HG03108 (cell line): ENCODE data around the gene TOP3B.

Experiments used
- ATAC-seq: cut with Tn5 transposase; IDR thresholded peaks from one replicate; pipeline ENCODE4 v1.9.1; 2021; ENCODE audit warnings: moderate library complexity; ENCODE audit not compliant: unreplicated experiment

The TOP3B gene

GRCh38 chr22:21964234-21964633, 18.4 kb downstream of the TOP3B start:
- ATAC-seq = no peak

- no peak for ATAC-seq
Measured at GRCh38 chr22:21963790-21964211, 18.8 kb downstream of the TOP3B start.

- ATAC-seq = no peak
Measured at GRCh38 chr22:21963286-21963685, 19.3 kb downstream of the TOP3B start.

GRCh38 chr22:21962655-21962949, 20.0 kb downstream of the TOP3B start:
- ATAC-seq = no peak

GRCh38 chr22:21961886-21962654, 20.5 kb downstream of the TOP3B start:
- ATAC-seq = no peak

GRCh38 chr22:21961127-21961867, 21.3 kb downstream of the TOP3B start:
- no peak for ATAC-seq

GRCh38 chr22:21960200-21961126, 22.1 kb downstream of the TOP3B start:
- ATAC-seq = no peak

- no peak for ATAC-seq
Measured at GRCh38 chr22:21959274-21960074, 23.1 kb downstream of the TOP3B start.

GRCh38 chr22:21958360-21959273, 24.0 kb downstream of the TOP3B start:
- ATAC-seq = no peak

GRCh38 chr22:21952586-21953571, 29.7 kb downstream of the TOP3B start, which contains the start of gene PPM1F:
TSS of gene PPM1F (minus strand) at chr22:21952848. CDS start at chr22:21946048, 6,800 bp downstream.
- ATAC-seq = peak; percentile 55

GRCh38 chr22:21951931-21952465, 30.6 kb downstream of the TOP3B start:
- ATAC-seq = no peak

GRCh38 chr22:21951062-21951461, 31.5 kb downstream of the TOP3B start:
- no peak for ATAC-seq

GRCh38 chr22:21949948-21950347, 32.6 kb downstream of the TOP3B start:
- ATAC-seq = no peak

- no peak for ATAC-seq
Measured at GRCh38 chr22:21949569-21949918, 33.0 kb downstream of the TOP3B start.

- ATAC-seq = no peak
Measured at GRCh38 chr22:21948824-21949568, 33.6 kb downstream of the TOP3B start.

- no peak for ATAC-seq
Measured at GRCh38 chr22:21948390-21948789, 34.2 kb downstream of the TOP3B start.
